Psoas muscle (tissue), 8 donors: Measurements from ENCODE around the gene PRPF19. TPM values are rescaled to one million over a fixed set of nuclear protein-coding genes. Genes with fewer than 3 reads are reported as not detected.

Experiments
- ATAC-seq, 4 donors: fragments of 200-7000 bp; cut with Tn5 transposase; one replicate each; pipeline ENCODE4 v1.9.1; 2020; ENCODE audit warnings: moderate library complexity in 3 of 4, mild to moderate bottlenecking in 2 of 4
- DNase-seq, 2 donors: peaks; one replicate each; pipeline ENCODE4 v3.0.0-alpha.2; 2020
- H3K27ac ChIP-seq: fragments of 200-600 bp; one replicate; pipeline ENCODE4 v1.8.0; 2022
- H3K27me3 ChIP-seq, 3 donors: fragments of 200-600 bp in 1 of 3; one replicate each; pipeline versions ENCODE4 v1.6.1 to v1.8.0; 2013 to 2022; ENCODE audit warnings: low read length in 2 of 3, mild to moderate bottlenecking in 2 of 3, moderate library complexity in 1 of 3; ENCODE audit not compliant: insufficient read depth in 3 of 3
- H3K36me3 ChIP-seq, 2 donors: fragments of 200-600 bp in 1 of 2; one replicate each; pipeline versions ENCODE4 v1.6.1 to v1.8.0; 2013 to 2022; ENCODE audit warnings: low read depth in 1 of 2, mild to moderate bottlenecking in 1 of 2, moderate library complexity in 1 of 2; ENCODE audit not compliant: insufficient read depth in 1 of 2
- H3K4me1 ChIP-seq: fragments of 200-600 bp; one replicate; pipeline ENCODE4 v1.8.0; 2022
- H3K4me3 ChIP-seq: fragments of 200-600 bp; one replicate; pipeline ENCODE4 v1.8.0; 2022; ENCODE audit warnings: mild to moderate bottlenecking
- H3K9me3 ChIP-seq: fragments of 200-600 bp; one replicate; pipeline ENCODE4 v1.8.0; 2022
- CTCF ChIP-seq: fragments of 200-600 bp; IDR thresholded peaks from one replicate; pipeline ENCODE4 v1.8.0; 2022; ENCODE audit warnings: antibody characterized with exemption
- WGBS, 3 donors: extraction: QIAGEN DNeasy Blood & Tissue Kit; methylation state at CpG; one replicate each; pipeline versions ENCODE4 v1.1.6 to v1.1.7; 2013; 5-methylcytosine and 5-hydroxymethylcytosine counted together
- intact Hi-C, 2 donors: fragments of 100-400 bp; cut with DNase I; formaldehyde crosslinking; loops; one replicate each; pipeline versions ENCODE4 v1.11.0 to v1.14.2; 2022
- polyA plus RNA-seq, 3 donors: library from polyadenylated mRNA; stranded (reverse); fragments of 200-250 nt; gene quantifications; one replicate each; pipeline ENCODE4 v1.2.3, GENCODE V29; 2013
- total RNA-seq, 4 donors: library from RNA; stranded (reverse); fragmentation: NEBNext Ultra II Directional in 2 of 4; extraction: Animal tissue kit (Norgen Biotek cat#: 25700) in 2 of 4; gene quantifications; one replicate each; pipeline versions ENCODE4 v1.2.1 to v1.2.4, GENCODE V29; 2021 to 2023
- donor health status: healthy with polysubstance abuse.
- donor health status: DM: no; HTN: no; CAD: no; lungs with moderate emphysema.
- donor health status: Bipolar disorder and iron deficiency.
- donor health status: healthy.
- donor health status: DM: yes; HTN: yes; CAD: no.
- donor health status: DM: no; HTN: no; CAD: no.
- donor health status: DM: no; HTN: no; CAD: no.
- donor health status: DM: yes; HTN: yes; CAD: no.

Gene PRPF19
- total and polyA plus RNA-seq, 7 donors, result 45.7 to 109 (median 67.4) TPM

GRCh38 chr11:60950024-60950423 lies 43.6 kb upstream of the PRPF19 start:
- H3K9me3 ChIP-seq, result no peaks in the 10 kb centered on the region
- no peaks in the 10 kb centered on the region for H3K4me1 ChIP-seq
- TF ChIP-seq CTCF, result no peak
- H3K36me3 ChIP-seq, result no peaks in the 10 kb centered on the region
- intact Hi-C loops, result no loop called here
- no peak overlapping the region for H3K27ac ChIP-seq
- ATAC-seq (no peak), DNase-seq (no peak)
- H3K4me3 ChIP-seq, result peak overlapping the region; percentile 63
- H3K27me3 ChIP-seq, result peaks cover 0 to 3% (median 0%) of the 10 kb centered on the region in 3 donors
- 64 to 72% (median 67%) methylated on average over 6 of the region's 6 CpGs for WGBS, 3 donors

- Histone ChIP-seq H3K27ac (no peak overlapping the region), H3K27me3 (peaks cover 0 to 3% (median 0%) of the 10 kb centered on the region in 3 donors), H3K36me3 (no peaks in the 10 kb centered on the region), H3K9me3 (no peaks in the 10 kb centered on the region), H3K4me1 (no peaks in the 10 kb centered on the region), H3K4me3 (no peak overlapping the region)
- DNase-seq (no peak), ATAC-seq (no peak)
- intact Hi-C loops, result no loop called here
- WGBS, 3 donors, result 56 to 76% (median 72%) methylated on average over 5 of the region's 5 CpGs
- no peak for TF ChIP-seq CTCF
Observed at GRCh38 chr11:60948250-60948649, 41.9 kb upstream of the PRPF19 start.

- no peak for ATAC-seq
- H3K4me3 ChIP-seq, result no peak overlapping the region
- no peak for TF ChIP-seq CTCF
- no peaks in the 10 kb centered on the region for H3K9me3 ChIP-seq
- H3K27ac ChIP-seq, result no peak overlapping the region
- H3K4me1 ChIP-seq, result no peaks in the 10 kb centered on the region
- peaks cover 0 to 3% (median 0%) of the 10 kb centered on the region in 3 donors for H3K27me3 ChIP-seq
- WGBS, 3 donors, result 47 to 53% (median 48%) methylated on average over 2 of the region's 2 CpGs
- no peaks in the 10 kb centered on the region for H3K36me3 ChIP-seq
- intact Hi-C loops, result no loop called here
- no peak for DNase-seq
Observed at GRCh38 chr11:60947700-60948099, 41.3 kb upstream of the PRPF19 start.

GRCh38 chr11:60946601-60947264 lies 40.3 kb upstream of the PRPF19 start:
- H3K4me1 ChIP-seq, result no peaks in the 10 kb centered on the region

More at GRCh38 chr11:60946601-60947264, 40.3 kb upstream of the PRPF19 start:
- DNase-seq (no peak), ATAC-seq (no peak)
- Histone ChIP-seq H3K27me3 (peaks cover 0 to 3% (median 0%) of the 10 kb centered on the region in 3 donors), H3K9me3 (no peaks in the 10 kb centered on the region), H3K4me3 (no peak overlapping the region), H3K36me3 (peaks cover 0 to 4% of the 10 kb centered on the region in 2 donors), H3K27ac (no peak overlapping the region)
- intact Hi-C loops, result no loop called here
- 73 to 76% (median 74%) methylated on average over 15 of the region's 15 CpGs for WGBS, 3 donors
- TF ChIP-seq CTCF, result no peak
